ENCODE results near the gene PSEN2. TPM values are rescaled to one million over a fixed set of nuclear protein-coding genes. Genes with fewer than 3 reads are reported as not detected.
A peak's percentile ranks its signal among the peaks of the same experiment; 100 is the strongest.

PSEN2 gene
- total and polyA plus RNA-seq, 9 of the 15 experiments (the other 6 are each of a cell fraction or from before 2014, with no cell fraction given) = 2.3 to 21.5 (median 13.7) TPM

DNA sequence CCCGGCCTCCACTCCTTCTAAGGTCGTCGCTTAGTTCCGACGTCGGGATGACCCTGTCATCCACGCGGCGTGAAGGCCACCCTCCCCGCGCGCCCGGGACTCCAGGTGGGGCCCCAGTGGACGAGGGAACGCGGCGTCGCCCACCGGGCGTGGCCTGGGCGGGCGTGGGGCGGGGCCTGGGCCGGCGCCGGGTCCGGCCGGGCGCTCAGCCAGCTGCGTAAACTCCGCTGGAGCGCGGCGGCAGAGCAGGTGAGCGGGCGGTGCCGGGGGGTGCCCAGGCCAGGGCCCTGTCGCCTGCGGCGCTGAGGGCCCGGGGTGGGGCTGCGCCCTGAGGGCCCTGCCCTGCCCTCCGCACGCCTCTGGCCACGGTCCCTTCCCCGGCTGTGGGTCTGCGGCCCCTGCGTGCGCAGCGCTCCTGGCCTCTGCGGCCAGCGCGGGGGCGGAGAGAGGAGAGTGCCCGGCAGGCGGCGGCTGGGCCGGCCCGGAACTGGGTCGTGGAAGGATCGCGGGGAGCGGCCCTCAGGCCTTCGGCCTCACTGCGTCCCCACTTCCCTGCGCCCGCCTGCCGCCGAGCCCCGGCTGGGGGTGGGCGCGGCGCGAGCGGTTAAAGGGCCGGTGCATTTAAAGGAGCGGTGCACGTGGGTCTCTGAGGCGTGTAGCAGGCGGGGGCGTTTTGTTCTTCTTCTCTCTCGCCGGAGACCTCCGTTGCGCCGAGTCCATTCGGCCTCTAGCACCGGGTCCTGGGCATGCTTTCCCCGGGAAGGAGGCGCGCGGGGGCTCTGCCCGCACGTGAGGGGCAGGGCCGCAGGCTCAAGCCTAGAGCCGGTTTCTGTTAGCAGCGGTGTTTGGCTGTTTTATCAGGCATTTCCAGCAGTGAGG is at the start of gene PSEN2 (continued):
- TF ChIP-seq ZNF232 (CRISPR knock-in tag; IDR thresholded peaks at IDR 0.05) = no peak
- peak in 1 of 2 experiments; percentile 85; a peak in 2 of 4 replicates for TF ChIP-seq SRF (CRISPR knock-in tag; IDR thresholded peaks at IDR 0.05)
- TF ChIP-seq BRD4 (IDR thresholded peaks at IDR 0.05) = no peak
- TF ChIP-seq ZNF436 (CRISPR knock-in tag; IDR thresholded peaks at IDR 0.05) = no peak
- TF ChIP-seq MTA1 (IDR thresholded peaks at IDR 0.05; ENCODE audit: borderline replicate concordance) = peak; percentile 95; the same call in 1 of the 2 replicates
- no peak for TF ChIP-seq MECOM (CRISPR knock-in tag; IDR thresholded peaks at IDR 0.05)
- no peak for TF ChIP-seq RAD51 (IDR thresholded peaks at IDR 0.05; ENCODE audit: borderline replicate concordance, low read depth)
- 0 out of 2 replicates have a peak, but pooled peaks have one; percentile 21 for TF ChIP-seq DPF2 (IDR thresholded peaks at IDR 0.05)
- no peak for TF ChIP-seq CHCHD3 (CRISPR knock-in tag; IDR thresholded peaks at IDR 0.05)
- TF ChIP-seq RAD21 (CRISPR knock-in tag; conservative IDR thresholded peaks at IDR 0.05 in 1 of 2, IDR thresholded peaks at IDR 0.05 in 1 of 2) = peak; percentile 23 to 25; a peak in 1 of 4 replicates
- TF ChIP-seq, protein P1, sequence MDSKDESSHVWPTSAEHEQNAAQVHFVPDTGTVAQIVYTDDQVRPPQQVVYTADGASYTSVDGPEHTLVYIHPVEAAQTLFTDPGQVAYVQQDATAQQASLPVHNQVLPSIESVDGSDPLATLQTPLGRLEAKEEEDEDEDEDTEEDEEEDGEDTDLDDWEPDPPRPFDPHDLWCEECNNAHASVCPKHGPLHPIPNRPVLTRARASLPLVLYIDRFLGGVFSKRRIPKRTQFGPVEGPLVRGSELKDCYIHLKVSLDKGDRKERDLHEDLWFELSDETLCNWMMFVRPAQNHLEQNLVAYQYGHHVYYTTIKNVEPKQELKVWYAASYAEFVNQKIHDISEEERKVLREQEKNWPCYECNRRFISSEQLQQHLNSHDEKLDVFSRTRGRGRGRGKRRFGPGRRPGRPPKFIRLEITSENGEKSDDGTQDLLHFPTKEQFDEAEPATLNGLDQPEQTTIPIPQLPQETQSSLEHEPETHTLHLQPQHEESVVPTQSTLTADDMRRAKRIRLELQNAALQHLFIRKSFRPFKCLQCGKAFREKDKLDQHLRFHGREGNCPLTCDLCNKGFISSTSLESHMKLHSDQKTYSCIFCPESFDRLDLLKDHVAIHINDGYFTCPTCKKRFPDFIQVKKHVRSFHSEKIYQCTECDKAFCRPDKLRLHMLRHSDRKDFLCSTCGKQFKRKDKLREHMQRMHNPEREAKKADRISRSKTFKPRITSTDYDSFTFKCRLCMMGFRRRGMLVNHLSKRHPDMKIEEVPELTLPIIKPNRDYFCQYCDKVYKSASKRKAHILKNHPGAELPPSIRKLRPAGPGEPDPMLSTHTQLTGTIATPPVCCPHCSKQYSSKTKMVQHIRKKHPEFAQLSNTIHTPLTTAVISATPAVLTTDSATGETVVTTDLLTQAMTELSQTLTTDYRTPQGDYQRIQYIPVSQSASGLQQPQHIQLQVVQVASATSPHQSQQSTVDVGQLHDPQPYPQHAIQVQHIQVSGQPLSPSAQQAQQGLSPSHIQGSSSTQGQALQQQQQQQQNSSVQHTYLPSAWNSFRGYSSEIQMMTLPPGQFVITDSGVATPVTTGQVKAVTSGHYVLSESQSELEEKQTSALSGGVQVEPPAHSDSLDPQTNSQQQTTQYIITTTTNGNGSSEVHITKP (IDR thresholded peaks at IDR 0.05; ENCODE audit: partially characterized antibody) = peak; percentile 12
- TF ChIP-seq, protein P2, sequence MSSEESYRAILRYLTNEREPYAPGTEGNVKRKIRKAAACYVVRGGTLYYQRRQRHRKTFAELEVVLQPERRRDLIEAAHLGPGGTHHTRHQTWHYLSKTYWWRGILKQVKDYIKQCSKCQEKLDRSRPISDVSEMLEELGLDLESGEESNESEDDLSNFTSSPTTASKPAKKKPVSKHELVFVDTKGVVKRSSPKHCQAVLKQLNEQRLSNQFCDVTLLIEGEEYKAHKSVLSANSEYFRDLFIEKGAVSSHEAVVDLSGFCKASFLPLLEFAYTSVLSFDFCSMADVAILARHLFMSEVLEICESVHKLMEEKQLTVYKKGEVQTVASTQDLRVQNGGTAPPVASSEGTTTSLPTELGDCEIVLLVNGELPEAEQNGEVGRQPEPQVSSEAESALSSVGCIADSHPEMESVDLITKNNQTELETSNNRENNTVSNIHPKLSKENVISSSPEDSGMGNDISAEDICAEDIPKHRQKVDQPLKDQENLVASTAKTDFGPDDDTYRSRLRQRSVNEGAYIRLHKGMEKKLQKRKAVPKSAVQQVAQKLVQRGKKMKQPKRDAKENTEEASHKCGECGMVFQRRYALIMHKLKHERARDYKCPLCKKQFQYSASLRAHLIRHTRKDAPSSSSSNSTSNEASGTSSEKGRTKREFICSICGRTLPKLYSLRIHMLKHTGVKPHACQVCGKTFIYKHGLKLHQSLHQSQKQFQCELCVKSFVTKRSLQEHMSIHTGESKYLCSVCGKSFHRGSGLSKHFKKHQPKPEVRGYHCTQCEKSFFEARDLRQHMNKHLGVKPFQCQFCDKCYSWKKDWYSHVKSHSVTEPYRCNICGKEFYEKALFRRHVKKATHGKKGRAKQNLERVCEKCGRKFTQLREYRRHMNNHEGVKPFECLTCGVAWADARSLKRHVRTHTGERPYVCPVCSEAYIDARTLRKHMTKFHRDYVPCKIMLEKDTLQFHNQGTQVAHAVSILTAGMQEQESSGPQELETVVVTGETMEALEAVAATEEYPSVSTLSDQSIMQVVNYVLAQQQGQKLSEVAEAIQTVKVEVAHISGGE (CRISPR knock-in tag; IDR thresholded peaks at IDR 0.05) = 0 out of 6 replicates have a peak, but pooled peaks of 1 of the 3 experiments have one; percentile 38
- no peak for TF ChIP-seq CSDE1 (IDR thresholded peaks at IDR 0.05)
- peak; percentile 76 to 77; a peak in 3 of 4 replicates for TF ChIP-seq NONO (IDR thresholded peaks at IDR 0.05; ENCODE audit: low read depth in 2 of 2, low read length in 1 of 2)
- TF ChIP-seq RBM15 (IDR thresholded peaks at IDR 0.05; ENCODE audit: insufficient read depth, low read length) = no peak
- peak; percentile 90 for TF ChIP-seq MTA3 (IDR thresholded peaks at IDR 0.05; ENCODE audit: borderline replicate concordance)
- TF ChIP-seq U2AF1 (optimal IDR thresholded peaks at IDR 0.05; ENCODE audit: low read depth, low read length) = peak; percentile 24
- TF ChIP-seq YBX1 (IDR thresholded peaks at IDR 0.05) = no peak
- TF ChIP-seq EGR1 (conservative IDR thresholded peaks at IDR 0.05) = peak; percentile 94
- TF ChIP-seq KAT2B (IDR thresholded peaks at IDR 0.05; ENCODE audit: low read depth, low read length) = no peak
- 0 out of 2 replicates have a peak, but pooled peaks have one; percentile 12 for TF ChIP-seq ZNF76 (CRISPR knock-in tag; IDR thresholded peaks at IDR 0.05; ENCODE audit: borderline replicate concordance)
